HepG2 (cell line): ENCODE measurements around the gene ST6GALNAC6. TPM values are rescaled to one million over a fixed set of nuclear protein-coding genes. Genes with fewer than 3 reads are reported as not detected.
A peak's percentile ranks its signal among the peaks of the same experiment; 100 is the strongest.

ENCODE experiments used
- ATAC-seq: fragments of 200-7000 bp; cut with Tn5 transposase; 3 replicates; pipeline ENCODE4 v1.9.1; 2020; ENCODE audit warnings: mild to moderate bottlenecking, moderate library complexity
- BruUV-seq: library from RNA; stranded (reverse); fragments of 400-500 nt; replicated peaks from 2 replicates; lab custom pipeline; 2021; lab: Mats Ljungman, UMichigan
- CTCF ChIA-PET: fragments of 300-600 bp; formaldehyde crosslinking; extraction: SDS; loops from one replicate; lab custom pipeline; 2021; ENCODE audit warnings: low total read pairs, inconsistent platforms, low intra/inter-chr PET ratio; lab: Yijun Ruan, JAX
- POLR2A ChIA-PET: fragments of 350-600 bp; sonication (Branson Sonifier 250); formaldehyde crosslinking; loops from one replicate; lab custom pipeline; 2020; ENCODE audit warnings: antibody characterized with exemption, inconsistent platforms; lab: Yijun Ruan, JAX
- DNase-seq: peaks from one replicate; pipeline ENCODE4 v3.0.0-alpha.2; 2015; ENCODE audit warnings: low spot score
- FAIRE-seq: peaks from 3 replicates; lab custom pipeline; 2011; peaks lifted over from hg19 to GRCh38; lab: Jason Lieb, UNC
- H2AFZ ChIP-seq: one replicate; pipeline ENCODE4 v1.6.1; 2011; ENCODE audit warnings: low read length, inconsistent platforms
- H3K27ac ChIP-seq: fragments of 300-600 bp; 3 replicates; pipeline ENCODE4 v1.8.0; 2011; ENCODE audit warnings: mixed run types, mild to moderate bottlenecking, mixed read lengths, low read length, inconsistent platforms; ENCODE audit not compliant: insufficient read depth; ENCODE audit errors: extremely low read length
- H3K27me3 ChIP-seq, 2 experiments: fragments of 200-600 bp in 1 of 2; 2 replicates in 1 of 2; 3 replicates in 1 of 2; pipeline versions ENCODE4 v1.6.0 to v1.8.0; 2011; ENCODE audit warnings: low read length in 2 of 2, mild to moderate bottlenecking in 2 of 2, moderate library complexity in 2 of 2, inconsistent platforms in 1 of 2; ENCODE audit not compliant: insufficient read depth in 2 of 2, control insufficient read depth in 1 of 2
- H3K36me3 ChIP-seq, 2 experiments: fragments of 200-600 bp in 1 of 2; replicated peaks in 1 of 2; 2 replicates in 1 of 2; 3 replicates in 1 of 2; pipeline versions ENCODE4 v1.5.1 to v1.8.0; 2011; ENCODE audit warnings: low read length in 2 of 2, inconsistent platforms in 1 of 2; ENCODE audit not compliant: insufficient read depth in 2 of 2, control insufficient read depth in 1 of 2
- H3K4me1 ChIP-seq: 2 replicates; pipeline ENCODE4 v1.5.1; 2012; ENCODE audit warnings: low read length, inconsistent platforms; ENCODE audit not compliant: insufficient read depth
- H3K4me2 ChIP-seq: 2 replicates; pipeline ENCODE4 v1.6.0; 2011; ENCODE audit warnings: low read depth, low read length, inconsistent platforms
- H3K4me3 ChIP-seq, 3 experiments: fragments of 200-600 bp in 1 of 3; sonication (generic), shearing (Covaris generic) in 1 of 3; replicated peaks in 1 of 3; 2 replicates each; pipeline ENCODE4 v1.5.1; 2011 to 2016; ENCODE audit warnings: low read length in 3 of 3, inconsistent platforms in 2 of 3, low read depth in 2 of 3, mild to moderate bottlenecking in 2 of 3, control low read depth in 1 of 3, mixed read lengths in 1 of 3; ENCODE audit not compliant: insufficient read depth in 1 of 3
- H3K79me2 ChIP-seq: one replicate; pipeline ENCODE4 v1.6.1; 2011; ENCODE audit warnings: low read length, inconsistent platforms; ENCODE audit not compliant: insufficient read depth
- H3K9ac ChIP-seq: 2 replicates; pipeline ENCODE4 v1.6.0; 2011; ENCODE audit warnings: mild to moderate bottlenecking, low read depth, low read length, inconsistent platforms; ENCODE audit not compliant: insufficient read depth
- H3K9me3 ChIP-seq: 2 replicates; pipeline ENCODE4 v1.5.1; 2012; ENCODE audit warnings: mild to moderate bottlenecking, low read length
- H4K20me1 ChIP-seq: 2 replicates; pipeline ENCODE4 v1.6.0; 2011; ENCODE audit warnings: inconsistent platforms, mild to moderate bottlenecking, low read length, moderate library complexity; ENCODE audit not compliant: insufficient read depth
- HOXA3 ChIP-seq: sonication (generic); formaldehyde crosslinking; IDR thresholded peaks from 2 replicates; pipeline ENCODE4 v1.5.0; 2020; ENCODE audit warnings: missing genetic modification reagents
- JUN ChIP-seq: sonication (generic); formaldehyde crosslinking; IDR thresholded peaks from 2 replicates; pipeline ENCODE4 v1.4.0; 2020; ENCODE audit warnings: mild to moderate bottlenecking, missing genetic modification reagents
- RXRA ChIP-seq: sonication (generic); formaldehyde crosslinking; IDR thresholded peaks from 2 replicates; pipeline ENCODE4 v1.5.1; 2020; ENCODE audit warnings: missing genetic modification reagents
- SP5 ChIP-seq: IDR thresholded peaks from 2 replicates; pipeline ENCODE4 v1.6.1; 2016; ENCODE audit warnings: low read depth, borderline replicate concordance
- ZNF207 ChIP-seq: fragments of 450-650 bp; IDR thresholded peaks from 2 replicates; pipeline ENCODE4 v1.6.1; 2016; ENCODE audit warnings: antibody characterized with exemption, borderline replicate concordance
- ZNF557 ChIP-seq: sonication (generic); formaldehyde crosslinking; IDR thresholded peaks from 2 replicates; pipeline ENCODE4 v1.4.0; 2020; ENCODE audit warnings: missing genetic modification reagents
- WGBS: methylation state at CpG from one replicate; pipeline ENCODE4 v1.1.6; 2017; ENCODE audit warnings: low lambda C conversion rate; 5-methylcytosine and 5-hydroxymethylcytosine counted together
- in situ Hi-C: cut with HindIII; loops from 2 replicates; pipeline ENCODE4 v1.10.0; 2017; ENCODE audit warnings: low pct_unique_long_range_greater_than_20kb; ENCODE audit not compliant: extremely low pct_ligation_motif_present
- intact Hi-C: fragments of 100-400 bp; cut with micrococcal nuclease; formaldehyde crosslinking; loops from one replicate; pipeline ENCODE4 v1.10.0; 2022; ENCODE audit not compliant: unreplicated experiment
- polyA plus RNA-seq, 8 experiments: library from polyadenylated mRNA; depleted of rRNA in 3 of 8; stranded (reverse) in 7 of 8; unstranded in 1 of 8; fragments of >200 nt; fragmentation: Illumina TruSeq in 4 of 8; extraction: Trizol in 4 of 8; gene quantifications; 2 replicates each; pipeline versions ENCODE4 v1.2.1 to v1.2.3, GENCODE V29; 2011 to 2016; ENCODE audit warnings: low read depth in 4 of 8, missing spikeins in 1 of 8, mixed read lengths in 1 of 8; ENCODE audit not compliant: insufficient read depth in 1 of 8
- total RNA-seq, 5 experiments: library from RNA; depleted of rRNA; stranded (reverse); fragments of >200 nt; fragmentation: Illumina TruSeq; extraction: Trizol; gene quantifications; 2 replicates each; pipeline ENCODE4 v1.2.3, GENCODE V29; 2016; ENCODE audit warnings: low read depth in 1 of 5
- TF ChIP-seq, protein P1 (sequence below): sonication (generic); formaldehyde crosslinking; IDR thresholded peaks from 2 replicates; pipeline ENCODE4 v1.5.0; 2020; ENCODE audit warnings: mild to moderate bottlenecking, missing genetic modification reagents, borderline replicate concordance
- TF ChIP-seq, protein P2 (sequence below): sonication (generic); formaldehyde crosslinking; IDR thresholded peaks from 2 replicates; pipeline ENCODE4 v1.5.0; 2020; ENCODE audit warnings: mild to moderate bottlenecking, missing genetic modification reagents, borderline replicate concordance
- TF ChIP-seq, protein P3 (sequence below): sonication (generic); formaldehyde crosslinking; conservative IDR thresholded peaks from 2 replicates; pipeline ENCODE4 v1.4.0; 2020; ENCODE audit warnings: mild to moderate bottlenecking, missing genetic modification reagents, moderate library complexity

ST6GALNAC6 gene
- total and polyA plus RNA-seq, 2 of the 13 experiments (the other 11 are each of a cell fraction or from before 2014, with no cell fraction given) = 18.5 to 65.4 TPM

DNA sequence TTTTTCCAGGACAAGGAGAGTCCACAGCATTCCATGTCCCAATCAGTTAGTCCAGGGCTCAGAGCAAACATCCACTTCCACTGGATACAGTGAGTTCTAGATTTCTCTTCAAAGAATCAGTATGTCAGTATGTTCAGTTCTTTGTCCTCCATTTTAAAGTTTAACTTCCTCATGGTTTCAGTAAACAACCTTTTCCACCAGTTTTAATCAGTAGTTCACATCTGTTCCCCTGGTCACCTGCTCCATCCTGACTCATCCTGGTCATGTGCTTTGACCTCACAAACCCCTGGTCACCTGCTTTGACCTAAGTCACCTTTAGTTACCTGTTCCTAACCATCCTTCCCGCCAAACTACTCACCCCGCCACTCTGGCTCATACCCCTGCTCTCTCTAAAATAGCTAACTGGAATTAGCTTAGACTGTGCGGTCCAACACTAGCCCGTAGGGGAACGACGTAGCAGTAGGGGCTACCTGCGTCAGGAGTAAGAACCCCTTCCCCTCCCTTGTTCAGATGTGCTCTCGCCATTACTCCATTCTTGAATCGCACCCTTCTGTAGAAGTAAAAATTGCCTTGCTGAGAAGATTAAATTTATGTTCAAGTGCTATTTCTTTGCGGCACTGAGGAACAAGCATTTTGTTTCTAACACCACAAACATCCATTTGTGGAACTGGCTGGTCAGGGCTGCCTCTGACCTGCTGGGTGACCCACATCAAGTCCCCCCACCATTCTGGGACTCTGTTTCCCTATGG is 50.5 kb downstream of the ST6GALNAC6 start:
- peak overlapping the region; percentile 55 for H3K27ac ChIP-seq
- WGBS = 93% methylated on average over 9 of the region's 10 CpGs
- POLR2A ChIA-PET = no interaction called here
- TF ChIP-seq, protein P1, sequence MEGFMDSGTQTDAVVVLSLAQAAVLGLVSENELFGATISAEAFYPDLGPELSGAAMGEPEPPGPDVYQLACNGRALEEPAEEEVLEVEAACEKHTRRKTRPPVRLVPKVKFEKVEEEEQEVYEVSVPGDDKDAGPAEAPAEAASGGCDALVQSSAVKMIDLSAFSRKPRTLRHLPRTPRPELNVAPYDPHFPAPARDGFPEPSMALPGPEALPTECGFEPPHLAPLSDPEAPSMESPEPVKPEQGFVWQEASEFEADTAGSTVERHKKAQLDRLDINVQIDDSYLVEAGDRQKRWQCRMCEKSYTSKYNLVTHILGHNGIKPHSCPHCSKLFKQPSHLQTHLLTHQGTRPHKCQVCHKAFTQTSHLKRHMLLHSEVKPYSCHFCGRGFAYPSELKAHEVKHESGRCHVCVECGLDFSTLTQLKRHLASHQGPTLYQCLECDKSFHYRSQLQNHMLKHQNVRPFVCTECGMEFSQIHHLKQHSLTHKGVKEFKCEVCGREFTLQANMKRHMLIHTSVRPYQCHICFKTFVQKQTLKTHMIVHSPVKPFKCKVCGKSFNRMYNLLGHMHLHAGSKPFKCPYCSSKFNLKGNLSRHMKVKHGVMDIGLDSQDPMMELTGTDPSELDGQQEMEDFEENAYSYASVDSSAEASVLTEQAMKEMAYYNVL = peak; percentile 60; the same call in 1 of the 2 replicates
- 0 out of 2 replicates have a peak, but pooled peaks have one; percentile 37 for TF ChIP-seq SP5 (CRISPR knock-in tag)
- TF ChIP-seq, protein P2, sequence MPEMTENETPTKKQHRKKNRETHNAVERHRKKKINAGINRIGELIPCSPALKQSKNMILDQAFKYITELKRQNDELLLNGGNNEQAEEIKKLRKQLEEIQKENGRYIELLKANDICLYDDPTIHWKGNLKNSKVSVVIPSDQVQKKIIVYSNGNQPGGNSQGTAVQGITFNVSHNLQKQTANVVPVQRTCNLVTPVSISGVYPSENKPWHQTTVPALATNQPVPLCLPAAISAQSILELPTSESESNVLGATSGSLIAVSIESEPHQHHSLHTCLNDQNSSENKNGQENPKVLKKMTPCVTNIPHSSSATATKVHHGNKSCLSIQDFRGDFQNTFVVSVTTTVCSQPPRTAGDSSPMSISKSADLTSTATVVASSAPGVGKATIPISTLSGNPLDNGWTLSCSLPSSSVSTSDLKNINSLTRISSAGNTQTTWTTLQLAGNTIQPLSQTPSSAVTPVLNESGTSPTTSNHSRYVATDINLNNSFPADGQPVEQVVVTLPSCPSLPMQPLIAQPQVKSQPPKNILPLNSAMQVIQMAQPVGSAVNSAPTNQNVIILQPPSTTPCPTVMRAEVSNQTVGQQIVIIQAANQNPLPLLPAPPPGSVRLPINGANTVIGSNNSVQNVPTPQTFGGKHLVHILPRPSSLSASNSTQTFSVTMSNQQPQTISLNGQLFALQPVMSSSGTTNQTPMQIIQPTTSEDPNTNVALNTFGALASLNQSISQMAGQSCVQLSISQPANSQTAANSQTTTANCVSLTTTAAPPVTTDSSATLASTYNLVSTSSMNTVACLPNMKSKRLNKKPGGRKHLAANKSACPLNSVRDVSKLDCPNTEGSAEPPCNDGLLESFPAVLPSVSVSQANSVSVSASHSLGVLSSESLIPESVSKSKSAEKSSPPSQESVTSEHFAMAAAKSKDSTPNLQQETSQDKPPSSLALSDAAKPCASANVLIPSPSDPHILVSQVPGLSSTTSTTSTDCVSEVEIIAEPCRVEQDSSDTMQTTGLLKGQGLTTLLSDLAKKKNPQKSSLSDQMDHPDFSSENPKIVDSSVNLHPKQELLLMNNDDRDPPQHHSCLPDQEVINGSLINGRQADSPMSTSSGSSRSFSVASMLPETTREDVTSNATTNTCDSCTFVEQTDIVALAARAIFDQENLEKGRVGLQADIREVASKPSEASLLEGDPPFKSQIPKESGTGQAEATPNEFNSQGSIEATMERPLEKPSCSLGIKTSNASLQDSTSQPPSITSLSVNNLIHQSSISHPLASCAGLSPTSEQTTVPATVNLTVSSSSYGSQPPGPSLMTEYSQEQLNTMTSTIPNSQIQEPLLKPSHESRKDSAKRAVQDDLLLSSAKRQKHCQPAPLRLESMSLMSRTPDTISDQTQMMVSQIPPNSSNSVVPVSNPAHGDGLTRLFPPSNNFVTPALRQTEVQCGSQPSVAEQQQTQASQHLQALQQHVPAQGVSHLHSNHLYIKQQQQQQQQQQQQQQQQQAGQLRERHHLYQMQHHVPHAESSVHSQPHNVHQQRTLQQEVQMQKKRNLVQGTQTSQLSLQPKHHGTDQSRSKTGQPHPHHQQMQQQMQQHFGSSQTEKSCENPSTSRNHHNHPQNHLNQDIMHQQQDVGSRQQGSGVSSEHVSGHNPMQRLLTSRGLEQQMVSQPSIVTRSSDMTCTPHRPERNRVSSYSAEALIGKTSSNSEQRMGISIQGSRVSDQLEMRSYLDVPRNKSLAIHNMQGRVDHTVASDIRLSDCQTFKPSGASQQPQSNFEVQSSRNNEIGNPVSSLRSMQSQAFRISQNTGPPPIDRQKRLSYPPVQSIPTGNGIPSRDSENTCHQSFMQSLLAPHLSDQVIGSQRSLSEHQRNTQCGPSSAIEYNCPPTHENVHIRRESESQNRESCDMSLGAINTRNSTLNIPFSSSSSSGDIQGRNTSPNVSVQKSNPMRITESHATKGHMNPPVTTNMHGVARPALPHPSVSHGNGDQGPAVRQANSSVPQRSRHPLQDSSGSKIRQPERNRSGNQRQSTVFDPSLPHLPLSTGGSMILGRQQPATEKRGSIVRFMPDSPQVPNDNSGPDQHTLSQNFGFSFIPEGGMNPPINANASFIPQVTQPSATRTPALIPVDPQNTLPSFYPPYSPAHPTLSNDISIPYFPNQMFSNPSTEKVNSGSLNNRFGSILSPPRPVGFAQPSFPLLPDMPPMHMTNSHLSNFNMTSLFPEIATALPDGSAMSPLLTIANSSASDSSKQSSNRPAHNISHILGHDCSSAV = no peak
- TF ChIP-seq JUN (CRISPR knock-in tag) = peak; percentile 56; the same call in 1 of the 2 replicates
- TF ChIP-seq HOXA3 (CRISPR knock-in tag) = peak; percentile 58; the same call in 1 of the 2 replicates
- no peak for TF ChIP-seq ZNF207
- no peak for TF ChIP-seq ZNF557 (CRISPR knock-in tag)
- TF ChIP-seq, protein P3, sequence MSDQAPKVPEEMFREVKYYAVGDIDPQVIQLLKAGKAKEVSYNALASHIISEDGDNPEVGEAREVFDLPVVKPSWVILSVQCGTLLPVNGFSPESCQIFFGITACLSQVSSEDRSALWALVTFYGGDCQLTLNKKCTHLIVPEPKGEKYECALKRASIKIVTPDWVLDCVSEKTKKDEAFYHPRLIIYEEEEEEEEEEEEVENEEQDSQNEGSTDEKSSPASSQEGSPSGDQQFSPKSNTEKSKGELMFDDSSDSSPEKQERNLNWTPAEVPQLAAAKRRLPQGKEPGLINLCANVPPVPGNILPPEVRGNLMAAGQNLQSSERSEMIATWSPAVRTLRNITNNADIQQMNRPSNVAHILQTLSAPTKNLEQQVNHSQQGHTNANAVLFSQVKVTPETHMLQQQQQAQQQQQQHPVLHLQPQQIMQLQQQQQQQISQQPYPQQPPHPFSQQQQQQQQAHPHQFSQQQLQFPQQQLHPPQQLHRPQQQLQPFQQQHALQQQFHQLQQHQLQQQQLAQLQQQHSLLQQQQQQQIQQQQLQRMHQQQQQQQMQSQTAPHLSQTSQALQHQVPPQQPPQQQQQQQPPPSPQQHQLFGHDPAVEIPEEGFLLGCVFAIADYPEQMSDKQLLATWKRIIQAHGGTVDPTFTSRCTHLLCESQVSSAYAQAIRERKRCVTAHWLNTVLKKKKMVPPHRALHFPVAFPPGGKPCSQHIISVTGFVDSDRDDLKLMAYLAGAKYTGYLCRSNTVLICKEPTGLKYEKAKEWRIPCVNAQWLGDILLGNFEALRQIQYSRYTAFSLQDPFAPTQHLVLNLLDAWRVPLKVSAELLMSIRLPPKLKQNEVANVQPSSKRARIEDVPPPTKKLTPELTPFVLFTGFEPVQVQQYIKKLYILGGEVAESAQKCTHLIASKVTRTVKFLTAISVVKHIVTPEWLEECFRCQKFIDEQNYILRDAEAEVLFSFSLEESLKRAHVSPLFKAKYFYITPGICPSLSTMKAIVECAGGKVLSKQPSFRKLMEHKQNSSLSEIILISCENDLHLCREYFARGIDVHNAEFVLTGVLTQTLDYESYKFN (CRISPR knock-in tag) = peak; percentile 77
- peak; percentile 66; the same call in 1 of the 2 replicates for TF ChIP-seq RXRA (CRISPR knock-in tag)

More for the DNA sequence above, 50.5 kb downstream of the ST6GALNAC6 start:
- Histone ChIP-seq H4K20me1 (no peaks in the 10 kb centered on the region), H3K36me3 (no peaks in the 10 kb centered on the region), H3K4me2 (0 out of 2 replicates have a peak overlapping the region, but pooled peaks have one; percentile 5), H3K9me3 (0 out of 2 replicates have a peak, but pooled peaks cover 7% of the 10 kb centered on the region), H3K79me2 (no peaks in the 10 kb centered on the region), H3K4me1 (peaks cover 81% of the 10 kb centered on the region), H3K27me3 (0 out of 5 replicates have a peak, but pooled peaks cover 0 to 1% of the 10 kb centered on the region in 2 experiments), H2AFZ (no peak overlapping the region), H3K4me3 (no peak overlapping the region), H3K9ac (no peak overlapping the region)
- DNase-seq (peak; percentile 72), ATAC-seq (peak; percentile 55), FAIRE-seq (peak; percentile 66)
- intact Hi-C loops (no loop called here), in situ Hi-C loops (no loop called here)
- CTCF ChIA-PET = no interaction called here
- no TSS peak for BruUV-seq
